MV-4-11 (cell line): Measurements from ENCODE around the gene ABCC5.

Experiments
- DNase-seq: peaks from one replicate; lab custom pipeline; 2025; lab: John Stamatoyannopoulos, UW

Gene ABCC5

DNA sequence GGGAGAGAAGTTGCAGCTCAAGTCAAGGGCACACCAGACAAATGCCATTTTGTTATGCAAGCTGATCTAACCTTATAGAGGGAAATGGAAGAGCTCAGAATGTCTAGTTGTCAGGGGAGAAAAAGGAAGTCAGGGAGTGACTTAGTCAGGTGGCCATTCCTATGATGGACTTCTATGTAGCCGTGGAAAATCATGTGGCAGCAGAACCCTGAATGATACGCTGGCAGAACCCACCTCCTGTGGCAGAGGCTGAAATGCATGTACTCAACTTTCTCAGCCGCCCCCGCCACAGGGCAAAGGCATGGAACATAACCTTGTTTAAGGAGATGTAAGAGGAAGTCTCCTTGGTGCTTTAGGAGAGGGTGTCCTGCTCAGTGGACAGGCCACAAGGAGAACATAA lies 95.3 kb downstream of the ABCC5 start:
- peak; percentile 19 for DNase-seq

DNA sequence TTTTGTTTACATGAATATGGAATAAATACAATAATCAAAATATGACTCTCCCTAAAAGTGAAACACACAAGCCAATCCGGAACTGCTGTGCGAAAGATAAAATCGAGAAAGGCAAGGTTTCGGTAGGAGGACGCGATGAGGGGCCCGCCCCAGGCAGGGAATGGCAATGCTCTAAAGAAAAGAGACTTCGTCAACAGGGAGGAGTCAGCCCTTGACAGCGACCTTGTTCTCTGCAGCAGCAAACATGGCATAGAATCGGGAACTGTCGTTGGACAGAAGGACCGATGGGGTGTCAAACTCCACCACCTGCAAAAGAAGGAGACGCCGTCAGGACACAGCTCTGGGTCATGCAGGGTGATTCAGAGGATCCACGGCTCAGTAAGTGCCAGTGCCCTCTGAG lies 96.6 kb downstream of the ABCC5 start:
- DNase-seq: no peak

DNA sequence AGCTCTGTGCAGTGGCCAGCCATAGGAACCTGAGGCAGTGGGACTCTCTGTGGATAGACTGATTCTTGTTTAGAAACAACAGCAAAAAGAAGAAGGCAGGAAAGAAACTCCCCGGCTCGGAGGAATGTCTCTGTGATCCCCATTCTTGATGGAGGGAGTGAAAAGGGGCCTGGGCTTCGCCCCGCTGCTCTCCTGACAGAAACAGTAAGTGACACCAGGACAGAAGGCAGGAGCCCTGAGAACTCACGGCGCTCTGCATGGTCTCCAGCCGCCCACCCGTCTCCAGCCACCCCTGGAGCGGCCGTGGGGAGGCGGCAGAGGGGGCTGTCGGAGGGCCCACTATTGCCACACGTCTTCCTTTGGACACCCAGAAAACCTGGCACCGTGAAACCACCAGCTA lies 97.3 kb downstream of the ABCC5 start:
- no peak for DNase-seq

DNA sequence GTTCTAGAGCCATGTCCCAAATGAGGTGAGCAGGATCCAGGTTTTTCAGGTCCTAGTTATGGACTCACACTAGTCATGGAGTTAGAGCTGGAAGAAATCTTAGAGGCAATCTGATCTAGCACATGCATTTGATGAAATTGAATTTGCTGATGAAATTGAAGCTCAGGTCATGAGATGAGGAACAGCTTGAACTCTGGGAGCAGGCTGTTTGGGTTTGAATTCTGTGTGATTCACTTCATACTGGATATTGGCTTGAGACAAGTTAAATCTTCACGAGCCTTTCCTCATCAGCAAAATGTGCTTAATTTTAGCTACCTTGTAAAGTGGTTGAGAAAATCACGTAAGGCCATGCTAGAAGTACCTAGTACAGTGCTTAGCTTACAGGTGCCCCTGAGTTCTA lies 99.5 kb downstream of the ABCC5 start:
- DNase-seq: no peak

DNA sequence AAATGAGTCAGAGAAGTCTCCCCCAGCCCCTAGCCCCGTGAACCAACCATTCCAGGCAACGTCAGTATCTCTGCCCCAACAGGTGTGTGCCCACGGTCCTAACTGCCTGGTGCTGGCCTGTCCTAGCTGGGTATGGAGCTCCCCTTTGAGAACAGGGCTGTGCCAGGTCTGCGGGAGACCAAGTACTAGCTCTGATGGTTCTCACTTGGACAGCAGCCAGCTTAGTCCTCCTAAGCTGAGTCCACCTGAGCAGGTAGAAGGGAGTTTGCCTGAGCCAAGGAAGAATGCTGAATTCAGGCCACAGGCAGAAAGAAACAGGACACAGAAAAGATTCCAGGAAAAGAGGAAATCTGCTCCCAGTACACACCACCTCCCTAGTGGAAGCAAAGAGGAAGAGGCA lies 99.9 kb downstream of the ABCC5 start:
- no peak for DNase-seq

DNA sequence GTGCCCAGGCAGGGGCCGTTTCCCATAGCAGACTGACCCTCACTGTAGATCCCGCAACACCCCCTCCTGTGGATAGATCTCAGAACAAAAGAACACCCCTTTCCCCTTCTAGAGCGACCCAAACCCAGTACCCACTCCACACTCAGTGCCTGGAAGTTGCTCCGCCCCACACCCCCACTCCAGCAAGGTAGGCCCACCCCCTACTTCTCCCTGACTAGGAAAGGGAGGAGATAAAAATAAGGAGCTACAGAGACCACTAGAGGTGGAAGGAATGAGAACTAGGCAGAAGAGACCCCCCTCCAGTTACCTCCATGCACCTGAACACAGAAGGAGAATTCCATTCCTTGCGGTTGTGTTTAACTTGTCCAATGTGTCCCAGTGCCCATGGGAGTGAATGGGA lies 102.8 kb downstream of the ABCC5 start:
- no peak for DNase-seq

DNA sequence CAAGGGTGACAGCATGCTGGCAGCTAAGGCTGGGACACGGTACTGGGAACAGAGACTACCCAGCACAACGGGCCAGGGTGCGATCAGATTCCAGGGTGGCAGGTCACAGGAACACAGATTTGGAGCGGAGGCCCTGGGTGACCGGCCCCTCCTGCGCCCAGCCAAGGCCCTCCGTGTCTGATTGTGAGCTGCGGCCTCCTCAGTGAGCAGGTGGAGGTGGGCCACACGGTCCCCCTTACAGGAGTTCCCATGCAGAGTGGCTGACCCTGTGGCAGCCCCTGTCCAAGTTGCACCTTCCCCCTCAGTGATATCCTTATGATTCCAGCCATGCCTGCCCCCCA lies 104.1 kb downstream of the ABCC5 start:
- DNase-seq: no peak

DNA sequence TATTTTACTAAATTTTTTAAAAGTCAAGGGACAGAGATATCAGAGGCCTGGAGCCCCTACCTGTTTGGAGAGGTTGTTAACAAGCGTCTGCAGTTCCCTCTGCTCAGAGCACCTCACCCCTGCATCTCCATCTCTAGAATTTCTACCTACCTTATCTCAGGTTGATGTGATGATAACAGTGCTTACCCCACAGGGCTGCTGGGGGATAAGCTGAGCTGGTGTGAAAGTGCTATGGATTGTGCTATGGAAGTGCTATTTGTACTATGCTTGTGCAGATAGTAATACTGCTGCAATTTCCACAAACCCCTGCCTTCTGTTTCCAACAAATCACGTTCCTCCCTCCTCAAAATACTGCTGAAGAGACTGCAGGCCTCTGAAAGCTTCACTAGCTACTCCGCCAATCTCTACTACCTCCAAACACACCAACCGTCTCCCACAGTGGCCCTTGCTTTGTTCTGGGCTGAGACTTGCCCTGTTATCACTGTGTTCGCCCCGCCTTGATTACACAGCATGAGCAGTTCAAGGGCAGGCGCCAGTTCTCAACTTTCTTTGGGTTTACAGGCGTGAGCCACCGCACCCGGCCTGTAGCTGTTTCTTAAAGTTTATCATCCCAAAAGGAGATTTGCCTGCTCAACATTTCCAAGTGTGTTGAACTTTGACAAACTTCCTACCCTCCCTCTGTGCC lies 104.6 kb downstream of the ABCC5 start:
- DNase-seq: no peak

DNA sequence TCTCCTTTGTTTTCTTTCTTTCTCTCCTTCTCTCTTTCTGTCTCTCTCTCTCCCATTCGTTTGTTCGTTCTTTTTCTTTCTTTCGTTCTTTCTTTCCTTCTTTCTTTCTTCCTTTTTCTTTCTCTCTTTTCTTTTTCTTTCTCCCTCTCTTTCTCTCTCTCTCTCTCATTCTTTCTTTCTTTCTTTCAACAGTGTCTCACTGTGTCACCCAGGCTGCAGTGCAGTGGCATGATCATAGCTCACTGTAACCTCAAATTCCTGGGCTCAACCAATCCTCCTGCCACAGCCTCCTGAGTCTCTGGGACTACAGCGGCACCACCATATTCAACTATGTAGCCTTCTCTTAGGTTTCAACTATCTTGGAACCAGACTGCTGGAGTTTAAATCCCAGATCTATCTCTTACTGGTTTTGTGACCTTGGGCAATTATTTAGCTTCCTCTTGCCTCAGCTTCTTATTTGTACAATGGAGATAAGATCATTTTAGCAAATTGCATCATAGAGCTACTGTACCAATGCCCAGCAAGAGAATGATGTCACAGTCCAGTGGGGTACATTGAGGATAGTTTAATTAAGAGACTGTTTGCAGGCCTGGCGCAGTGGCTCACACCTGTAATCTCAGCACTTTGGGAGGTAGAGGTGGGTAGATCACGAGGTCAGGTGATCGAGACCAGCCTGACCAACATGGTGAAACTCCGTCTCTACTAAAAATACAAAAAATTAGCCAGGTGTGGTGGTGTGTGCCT lies 105.7 kb downstream of the ABCC5 start:
- DNase-seq: no peak

DNA sequence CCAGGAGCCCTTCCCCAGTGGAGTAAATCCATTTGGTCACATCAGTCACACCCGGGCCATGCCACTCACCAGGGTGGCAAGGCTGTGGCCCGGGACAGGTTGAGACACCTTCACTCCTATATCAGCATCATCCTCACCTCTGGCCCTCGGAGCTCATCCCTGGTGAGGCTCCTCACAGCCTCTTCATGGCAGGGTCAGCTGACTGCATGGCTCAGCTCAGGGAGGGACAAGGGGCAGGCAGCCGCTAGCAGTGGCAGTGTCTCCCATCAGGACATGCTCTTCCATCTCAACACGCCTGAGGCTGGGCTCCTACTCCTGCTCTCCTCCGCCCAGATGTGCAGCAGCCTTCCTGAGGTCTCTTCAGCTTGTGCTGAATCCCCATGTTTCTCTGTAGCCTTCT lies 106.6 kb downstream of the ABCC5 start:
- no peak for DNase-seq

DNA sequence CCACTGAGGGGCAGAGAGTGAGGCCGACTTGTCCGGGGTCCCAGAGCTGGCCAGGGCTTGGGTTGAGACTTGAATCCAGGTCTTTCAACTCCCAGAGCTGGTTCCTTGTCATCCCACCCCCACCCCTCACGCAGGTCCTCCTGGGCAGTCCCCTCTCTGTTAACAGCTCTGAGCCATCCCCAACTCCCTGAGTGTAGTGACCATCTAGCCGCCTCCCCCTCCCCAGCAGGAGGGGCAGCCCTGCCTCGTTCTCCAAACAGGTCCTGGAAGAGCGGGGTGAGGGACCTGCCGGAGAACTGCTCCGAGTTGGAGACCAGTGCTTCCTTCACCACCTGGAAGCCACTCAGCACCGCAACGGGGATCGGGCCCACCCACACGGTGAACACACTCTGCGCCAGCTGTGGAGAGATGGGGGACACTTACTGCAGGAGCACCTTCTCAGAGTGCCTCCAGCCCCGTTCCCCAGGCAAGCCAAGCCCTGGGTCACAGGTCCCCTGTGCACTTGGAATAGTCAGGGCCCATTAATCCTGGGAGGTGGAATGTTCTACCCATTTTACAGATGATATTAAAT lies 108.6 kb downstream of the ABCC5 start:
- no peak for DNase-seq

DNA sequence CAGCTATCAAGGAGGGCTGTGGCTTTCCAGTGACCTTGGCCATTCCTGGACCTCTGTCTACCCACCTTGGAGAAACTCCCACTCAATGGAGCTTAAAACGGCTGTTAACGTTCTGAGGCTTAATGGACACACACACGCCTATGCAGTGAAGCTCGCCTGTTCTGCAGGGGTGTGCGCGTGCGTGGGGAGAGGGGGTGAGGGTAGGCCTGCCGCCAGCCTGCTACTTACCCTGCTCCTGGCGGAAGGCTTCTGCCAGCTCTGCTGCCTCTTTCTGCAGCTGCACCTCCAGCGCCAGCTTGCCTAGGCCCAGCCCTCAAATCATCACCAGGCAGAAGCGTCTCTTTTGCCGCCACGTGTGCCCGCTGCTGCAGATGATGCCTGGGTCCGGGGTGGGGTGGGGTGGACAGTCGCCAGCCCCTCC lies 109.8 kb downstream of the ABCC5 start:
- DNase-seq: no peak

DNA sequence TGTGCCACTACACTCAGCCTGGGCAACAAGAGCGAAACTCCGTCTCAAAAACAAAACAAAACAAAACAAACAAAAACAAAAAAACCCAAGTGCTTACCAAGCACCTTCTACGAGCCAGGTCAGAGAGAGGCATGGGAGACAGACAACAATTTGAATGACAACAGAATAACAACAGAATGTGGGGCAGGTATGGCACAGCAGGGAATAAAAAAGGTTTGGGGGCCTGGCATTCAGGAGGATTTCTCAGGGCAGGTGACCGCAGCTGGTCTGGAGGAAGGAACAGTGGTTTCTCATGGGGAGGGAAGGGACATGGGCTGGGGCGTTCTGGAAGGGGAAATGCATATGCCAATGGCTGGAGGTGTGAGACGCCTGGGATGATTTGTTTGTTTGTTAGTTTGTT lies 110.5 kb downstream of the ABCC5 start:
- no peak for DNase-seq

DNA sequence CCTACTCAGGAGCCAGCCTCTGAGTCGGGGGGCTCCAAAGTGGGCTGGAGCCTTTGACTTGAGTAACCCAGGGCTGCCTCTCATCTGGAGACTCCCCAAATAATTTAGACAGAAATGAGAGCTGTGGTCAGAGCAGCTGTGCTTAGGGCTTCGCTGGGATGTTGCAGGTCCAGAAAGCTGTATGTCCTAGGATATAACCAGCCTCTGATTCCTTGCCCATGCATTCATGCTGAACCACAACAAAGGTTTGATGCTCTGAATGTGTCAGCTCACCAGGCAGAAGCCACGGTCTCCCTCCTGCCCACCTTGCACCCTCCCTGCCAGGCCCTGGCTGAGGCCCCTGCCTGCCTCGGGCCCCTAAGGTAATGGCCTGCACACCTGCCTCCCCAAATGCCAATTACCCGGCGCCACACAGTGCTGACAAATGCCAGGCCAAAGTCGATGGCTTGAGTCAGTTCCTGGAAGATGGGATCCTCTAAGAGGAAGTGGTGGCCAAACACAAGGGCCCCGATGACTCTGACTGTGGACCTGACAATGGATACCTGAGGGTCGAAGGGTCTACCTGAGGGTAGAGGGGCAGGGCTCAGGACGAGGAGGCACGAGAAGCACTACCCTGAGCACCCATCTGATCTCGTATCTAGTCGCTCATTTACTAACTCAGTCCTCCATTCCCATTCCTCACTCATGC lies 111.3 kb downstream of the ABCC5 start:
- no peak for DNase-seq

DNA sequence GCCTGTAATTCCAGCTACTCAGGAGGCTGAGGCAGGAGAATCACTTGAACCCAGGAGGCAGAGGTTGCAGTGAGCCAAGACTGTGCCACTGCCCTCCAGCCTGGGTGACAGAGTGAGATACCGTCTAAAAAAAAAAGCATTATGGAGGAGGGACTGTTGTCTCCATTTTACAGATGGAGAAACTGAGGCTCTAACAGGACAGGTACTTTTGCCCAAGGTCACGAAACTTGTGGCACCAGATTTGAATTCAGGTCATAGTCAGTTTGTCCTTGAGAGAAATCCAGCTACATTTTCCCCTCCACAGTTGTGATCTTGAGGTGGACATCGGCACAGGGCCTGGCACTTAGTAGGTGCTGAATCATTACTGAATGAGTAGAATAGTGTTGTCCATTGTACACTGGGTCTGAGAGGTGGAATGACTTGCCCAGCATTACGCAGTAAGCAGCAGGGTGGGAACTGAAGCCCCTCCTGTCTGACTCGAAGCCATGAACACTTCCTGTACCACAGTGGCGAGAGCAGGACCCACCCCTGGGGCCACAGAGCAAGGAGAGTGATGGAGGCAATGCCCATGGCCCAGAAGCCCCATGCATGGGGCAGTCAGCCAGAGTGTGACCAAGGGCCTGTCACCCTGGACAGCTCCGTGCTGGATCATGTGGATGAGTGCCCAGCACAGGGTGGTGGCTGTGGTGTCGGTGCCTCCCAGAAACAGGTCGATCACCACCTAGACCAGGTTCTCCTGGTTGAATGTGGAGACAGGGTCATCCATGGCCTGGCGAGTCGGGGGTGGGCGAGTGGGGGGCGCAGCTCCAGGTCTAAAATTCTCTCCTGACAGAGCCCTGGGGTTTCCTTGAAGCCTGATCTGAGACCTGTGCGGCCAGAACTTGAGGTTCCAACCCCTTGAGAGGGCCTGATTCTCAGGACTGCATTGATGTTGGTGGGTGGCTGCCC lies 112.6 kb downstream of the ABCC5 start:
- DNase-seq: no peak

DNA sequence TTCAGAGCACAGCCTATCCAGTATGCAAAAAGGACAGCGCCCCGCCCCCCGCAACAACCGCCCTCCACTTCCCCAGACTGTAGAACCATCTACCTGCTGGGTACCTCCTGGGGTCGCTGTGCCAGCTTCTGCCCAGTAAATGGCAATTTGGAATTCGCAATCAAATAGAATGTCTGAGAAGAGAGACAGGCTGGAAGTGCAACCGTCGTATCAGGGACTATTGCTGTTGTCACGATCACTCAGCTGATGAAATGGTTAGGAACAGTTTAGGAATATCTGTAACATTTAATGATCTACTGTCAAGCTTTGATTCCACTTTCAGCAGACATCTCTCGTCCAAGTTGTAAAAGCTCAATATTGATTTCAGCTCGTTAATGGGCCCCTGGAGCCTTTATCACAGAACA lies 119.7 kb downstream of the ABCC5 start:
- no peak for DNase-seq

DNA sequence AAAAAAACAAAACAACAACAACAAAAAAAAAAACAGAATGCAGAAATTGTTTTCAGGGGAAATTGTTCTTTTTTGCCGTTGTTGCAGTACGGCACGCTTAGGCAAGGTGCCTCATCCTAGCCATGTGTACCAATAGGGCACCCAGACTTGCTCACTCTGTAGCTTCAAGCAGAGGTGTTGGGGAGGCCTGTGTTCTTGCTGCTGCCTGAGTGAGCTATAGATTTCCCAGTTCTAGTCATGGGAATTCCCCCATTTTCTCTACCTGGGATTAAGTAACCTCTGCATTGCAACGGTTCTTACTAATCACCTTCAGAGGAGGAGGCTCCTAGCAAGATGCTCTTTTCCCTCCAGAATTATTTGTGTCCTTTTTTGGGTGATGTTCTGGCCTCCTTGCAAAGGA lies 120.1 kb downstream of the ABCC5 start:
- no peak for DNase-seq

DNA sequence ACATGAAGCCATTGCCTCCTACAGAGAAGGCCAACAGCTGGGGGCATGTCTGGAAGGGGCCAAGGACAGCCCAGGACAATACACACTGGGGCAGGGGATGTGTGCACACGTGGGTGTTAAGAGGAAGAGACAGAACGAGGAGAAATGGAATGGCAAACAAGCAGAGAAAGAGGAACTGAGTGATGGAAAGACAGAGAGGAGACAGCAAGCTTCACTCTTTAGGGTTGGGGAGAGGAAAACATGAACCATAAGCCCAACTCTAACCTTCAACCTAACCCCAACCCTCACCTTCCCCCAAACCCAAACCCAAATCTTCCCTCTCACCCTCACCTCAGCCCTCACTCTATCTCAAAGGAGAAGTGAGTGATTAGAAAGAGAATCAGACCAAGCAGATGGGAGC lies 121.1 kb downstream of the ABCC5 start:
- peak; percentile 16 for DNase-seq

DNA sequence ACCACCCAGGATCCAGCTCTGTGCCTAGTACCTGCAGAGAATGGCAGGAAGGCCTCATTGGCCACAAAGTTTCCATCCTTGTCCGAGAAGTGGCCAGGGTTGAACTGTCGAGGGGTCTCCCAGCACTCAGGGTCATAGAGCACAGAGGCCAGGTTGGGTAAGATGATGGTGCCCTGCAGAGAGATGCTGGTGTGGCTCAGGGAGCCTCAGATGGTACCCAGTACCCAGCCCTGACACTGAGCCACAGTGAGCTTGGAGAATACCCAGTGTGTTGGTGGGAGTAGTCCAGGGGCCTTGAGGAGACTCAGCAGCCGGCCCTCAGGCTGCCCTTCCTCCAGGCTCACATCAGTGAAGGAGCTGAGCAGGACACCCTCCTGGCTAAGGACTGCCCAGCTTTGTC lies 121.5 kb downstream of the ABCC5 start:
- no peak for DNase-seq

DNA sequence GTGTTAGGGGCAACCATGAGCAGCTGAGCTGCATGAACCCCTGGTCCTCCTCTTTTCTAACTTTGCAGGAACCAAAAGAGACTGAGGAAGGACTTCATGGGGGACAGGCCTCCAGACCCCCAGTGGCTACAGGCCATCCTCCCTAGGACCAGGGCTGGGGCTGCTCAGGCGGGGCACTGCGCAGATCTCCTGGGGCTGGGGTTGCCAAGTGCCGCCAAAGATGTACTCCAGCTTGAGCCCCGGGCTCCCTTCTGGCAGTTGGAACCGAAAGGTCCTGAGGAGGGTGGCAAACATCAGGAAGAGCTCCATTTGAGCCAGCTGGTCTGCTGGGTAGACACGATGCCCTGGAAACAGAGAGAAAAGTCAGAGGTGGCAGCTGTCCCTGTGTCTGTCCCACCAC lies 121.9 kb downstream of the ABCC5 start:
- no peak for DNase-seq

DNA sequence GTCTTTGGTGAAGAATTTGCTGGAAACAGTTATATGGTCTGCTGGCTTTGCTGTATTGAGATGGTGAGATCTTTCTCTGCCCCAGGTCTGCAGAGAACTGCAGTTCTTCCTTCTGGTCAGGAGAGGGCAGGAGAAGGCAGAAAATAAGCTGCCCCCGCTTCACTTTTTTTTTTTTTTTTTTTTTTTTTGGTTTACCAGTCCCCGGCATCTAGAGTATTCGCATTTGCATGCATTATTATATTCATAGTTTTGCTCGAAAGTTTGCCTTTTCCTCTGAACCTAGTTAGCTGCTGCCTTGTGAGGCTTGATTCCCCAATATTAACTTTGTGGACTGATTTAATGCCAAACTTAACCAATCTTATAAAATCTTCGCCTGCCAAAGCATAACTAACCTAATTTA lies 122.4 kb downstream of the ABCC5 start:
- peak; percentile 53 for DNase-seq

DNA sequence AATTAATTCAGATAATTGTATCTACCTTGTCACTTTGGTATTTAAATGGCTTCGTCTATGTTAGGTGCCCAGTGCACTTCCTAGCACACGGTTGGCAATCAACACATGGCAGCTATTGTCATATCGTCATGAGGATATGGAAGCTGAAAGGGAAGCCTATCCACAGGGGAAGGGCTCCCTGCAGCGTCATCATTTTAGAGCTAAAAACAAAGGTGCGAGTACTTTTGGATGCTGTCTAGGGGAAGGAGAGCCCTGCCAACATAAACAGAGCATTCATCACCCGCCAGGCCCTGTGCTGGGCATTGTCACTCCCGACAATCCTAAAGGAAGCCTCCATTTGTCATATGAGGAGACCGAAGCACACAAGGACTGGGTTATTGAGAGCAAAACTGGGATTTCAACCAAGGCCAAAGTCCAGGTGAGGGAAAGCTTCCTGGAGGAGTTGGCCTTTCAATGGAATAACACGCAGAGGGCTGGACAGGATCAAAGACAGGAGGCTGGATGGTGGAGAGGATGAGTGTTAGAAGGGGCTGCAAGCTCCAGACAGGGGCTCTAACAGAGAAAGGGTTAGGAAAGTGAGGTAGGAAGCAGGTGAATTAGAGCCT lies 125.0 kb downstream of the ABCC5 start:
- no peak for DNase-seq
